Transverse colon (tissue), 4 donors: ENCODE results near the gene LAMA2. TPM values are rescaled to one million over a fixed set of nuclear protein-coding genes. Genes with fewer than 3 reads are reported as not detected.

Experiments
- DNase-seq: peaks from one replicate; pipeline ENCODE4 v3.0.0-alpha.2; 2019
- H3K27ac ChIP-seq, 4 donors: fragments of 200-600 bp; sonication (generic); 2 replicates each; pipeline ENCODE4 v1.5.1; 2016 to 2018; ENCODE audit warnings: inconsistent platforms in 4 of 4
- H3K27me3 ChIP-seq: fragments of 200-600 bp; sonication (generic); 2 replicates; pipeline ENCODE4 v1.5.1; 2017; ENCODE audit warnings: inconsistent platforms
- H3K36me3 ChIP-seq, 4 donors: fragments of 200-600 bp; sonication (generic); 2 replicates each; pipeline ENCODE4 v1.5.1; 2017 to 2019; ENCODE audit warnings: inconsistent platforms in 4 of 4
- H3K4me1 ChIP-seq, 4 donors: fragments of 200-600 bp; sonication (generic); 2 replicates each; pipeline ENCODE4 v1.5.1; 2017 to 2020; ENCODE audit warnings: inconsistent platforms in 4 of 4
- H3K4me3 ChIP-seq, 4 donors: fragments of 200-600 bp; sonication (generic); 1 replicate in 1 of 4; 2 replicates in 3 of 4; pipeline versions ENCODE4 v1.5.1 to v1.6.1; 2017 to 2019; ENCODE audit warnings: inconsistent platforms in 4 of 4
- H3K9me3 ChIP-seq, 2 donors: fragments of 200-600 bp; sonication (generic); 2 replicates each; pipeline ENCODE4 v1.5.1; 2017 to 2019; ENCODE audit warnings: inconsistent platforms in 2 of 2
- CTCF ChIP-seq, 5 experiments: fragments of 200-600 bp in 3 of 5; fragments of 450-650 bp in 2 of 5; sonication (generic) in 3 of 5; IDR thresholded peaks; 1 replicate in 2 of 5; 2 replicates in 3 of 5; pipeline ENCODE4 v1.5.1; 2016 to 2017; ENCODE audit warnings: antibody characterized with exemption in 5 of 5, inconsistent platforms in 3 of 5, mild to moderate bottlenecking in 2 of 5, moderate library complexity in 1 of 5
- EP300 ChIP-seq: sonication (generic); formaldehyde crosslinking; IDR thresholded peaks from one replicate; pipeline ENCODE4 v1.6.1; 2017; ENCODE audit warnings: antibody characterized with exemption, low read depth
- POLR2A ChIP-seq: fragments of 450-650 bp; IDR thresholded peaks from one replicate; pipeline ENCODE4 v1.6.1; 2016; ENCODE audit warnings: antibody characterized with exemption, mild to moderate bottlenecking, moderate library complexity
- POLR2AphosphoS5 ChIP-seq, 3 donors: sonication (generic); formaldehyde crosslinking; IDR thresholded peaks; one replicate each; pipeline ENCODE4 v1.6.1; 2016; ENCODE audit warnings: antibody characterized with exemption in 3 of 3
- WGBS, 2 donors: methylation state at CpG; one replicate each; pipeline ENCODE4 v1.1.5; 2018; ENCODE audit warnings: low coverage in 1 of 2; 5-methylcytosine and 5-hydroxymethylcytosine counted together
- in situ Hi-C, 4 donors: fragments of 200-750 bp; cut with MboI; loops; one replicate each; pipeline versions ENCODE4 v1.15.0 to v1.15.1; 2017; ENCODE audit warnings: low sequenced_read_pairs in 3 of 4, low pct_ligation_motif_present in 1 of 4, low pct_unique_long_range_greater_than_20kb in 1 of 4
- intact Hi-C: fragments of 100-400 bp; cut with DNase I; formaldehyde crosslinking; loops from one replicate; pipeline ENCODE4 v1.15.1; 2023; ENCODE audit warnings: low total_unique reads
- total RNA-seq, 4 donors: library from RNA; depleted of rRNA; stranded (reverse); fragments of >200 nt; gene quantifications; one replicate each; pipeline ENCODE4 v1.1.0, GENCODE V29; 2016

Gene LAMA2
- total RNA-seq, 4 donors from 2014 or later, result 12.3 to 43.0 (median 32.1) TPM

GRCh38 chr6:129544892-129545612 lies 662.1 kb downstream of the LAMA2 start:
- Histone ChIP-seq H3K9me3 (no peaks in the 10 kb centered on the region), H3K27me3 (no peaks in the 10 kb centered on the region), H3K4me1 (no peaks in the 10 kb centered on the region), H3K36me3 (no peaks in the 10 kb centered on the region), H3K27ac (no peak overlapping the region), H3K4me3 (no peak overlapping the region)
- DNase-seq, result no peak
- in situ Hi-C loops, result no loop called here
- TF ChIP-seq POLR2A (no peak), POLR2AphosphoS5 (IDR thresholded peaks at IDR 0.05) (no peak), EP300 (no peak), CTCF (IDR thresholded peaks at IDR 0.05) (no peak)
- intact Hi-C loops, result no loop called here
- WGBS, 2 donors, result 97% methylated on average over 4 to 8 of the region's 8 CpGs

GRCh38 chr6:129546702-129547101 lies 663.8 kb downstream of the LAMA2 start:
- Histone ChIP-seq H3K27me3 (no peaks in the 10 kb centered on the region), H3K4me1 (no peaks in the 10 kb centered on the region), H3K27ac (no peak overlapping the region), H3K9me3 (no peaks in the 10 kb centered on the region), H3K36me3 (no peaks in the 10 kb centered on the region), H3K4me3 (no peak overlapping the region)
- in situ Hi-C loops (no loop called here), intact Hi-C loops (no loop called here)
- DNase-seq, result no peak
- TF ChIP-seq POLR2A, result no peak
- no peak for TF ChIP-seq POLR2AphosphoS5 (IDR thresholded peaks at IDR 0.05)
- no peak for TF ChIP-seq CTCF (IDR thresholded peaks at IDR 0.05)
- TF ChIP-seq EP300, result no peak
- 84 to 91% methylated on average over 4 of the region's 4 CpGs for WGBS, 2 donors

- intact Hi-C loops, result no loop called here
- TF ChIP-seq POLR2AphosphoS5 (IDR thresholded peaks at IDR 0.05), result no peak
- no peak for TF ChIP-seq POLR2A
- TF ChIP-seq EP300, result no peak
- TF ChIP-seq CTCF (IDR thresholded peaks at IDR 0.05), result no peak
- Histone ChIP-seq H3K27me3 (no peaks in the 10 kb centered on the region), H3K36me3 (no peaks in the 10 kb centered on the region), H3K4me1 (no peaks in the 10 kb centered on the region), H3K27ac (no peak overlapping the region), H3K9me3 (no peaks in the 10 kb centered on the region), H3K4me3 (no peak overlapping the region)
- 100% methylated on average over 1 of the region's 1 CpG for WGBS, 2 donors
- in situ Hi-C loops, result no loop called here
- DNase-seq, result no peak
These were observed 668.5 kb downstream of the LAMA2 start for GRCh38 chr6:129551486-129551885.

GRCh38 chr6:129552413-129552812 lies 669.5 kb downstream of the LAMA2 start:
- Histone ChIP-seq H3K27ac (no peak overlapping the region), H3K27me3 (no peaks in the 10 kb centered on the region), H3K9me3 (no peaks in the 10 kb centered on the region), H3K4me1 (no peaks in the 10 kb centered on the region), H3K36me3 (no peaks in the 10 kb centered on the region), H3K4me3 (no peak overlapping the region)
- WGBS, 2 donors, result 90 to 94% methylated on average over 2 of the region's 2 CpGs
- TF ChIP-seq POLR2A (no peak), POLR2AphosphoS5 (IDR thresholded peaks at IDR 0.05) (no peak), EP300 (no peak), CTCF (IDR thresholded peaks at IDR 0.05) (no peak)
- in situ Hi-C loops, result no loop called here
- DNase-seq, result no peak
- intact Hi-C loops, result no loop called here
